H7 (cell line): Measurements from ENCODE around the gene FAM78B. TPM values are rescaled to one million over a fixed set of nuclear protein-coding genes. Genes with fewer than 3 reads are reported as not detected.

Experiments
- DNase-seq: peaks from one replicate; pipeline ENCODE4 v3.0.0; 2012
- H3K27me3 ChIP-seq: 2 replicates; pipeline ENCODE4 v1.6.0; 2011; ENCODE audit warnings: mild to moderate bottlenecking, low read length; ENCODE audit not compliant: control insufficient read depth, insufficient read depth
- H3K36me3 ChIP-seq: replicated peaks from 2 replicates; pipeline ENCODE4 v1.5.1; 2011; ENCODE audit warnings: low read length; ENCODE audit not compliant: control insufficient read depth, insufficient read depth
- H3K4me3 ChIP-seq: 2 replicates; pipeline ENCODE4 v1.5.1; 2011; ENCODE audit warnings: low read depth, mild to moderate bottlenecking, control low read depth, low read length, moderate library complexity; ENCODE audit not compliant: insufficient read depth
- total RNA-seq: library from RNA; depleted of rRNA; stranded (reverse); fragments of >200 nt; shearing (Covaris generic); gene quantifications from 2 replicates; pipeline ENCODE4 v1.2.3, GENCODE V29; 2014

The FAM78B gene
- total RNA-seq, 1 experiment from 2014 or later = 4.5 TPM

- Histone ChIP-seq H3K4me3 (no peak overlapping the region), H3K27me3 (no peaks in the 10 kb centered on the region), H3K36me3 (no peaks in the 10 kb centered on the region)
- DNase-seq = no peak
These were observed 84.2 kb downstream of the FAM78B start for GRCh38 chr1:166082601-166083000.

GRCh38 chr1:166080967-166081870, 85.6 kb downstream of the FAM78B start:
- DNase-seq = no peak

GRCh38 chr1:166080277-166080966, 86.4 kb downstream of the FAM78B start:
- H3K27me3 ChIP-seq = no peaks in the 10 kb centered on the region
- H3K4me3 ChIP-seq = no peak overlapping the region
- DNase-seq = peak; percentile 13
- H3K36me3 ChIP-seq = no peaks in the 10 kb centered on the region

More at GRCh38 chr1:166080967-166081870, 85.6 kb downstream of the FAM78B start:
- no peaks in the 10 kb centered on the region for H3K36me3 ChIP-seq
- no peak overlapping the region for H3K4me3 ChIP-seq
- H3K27me3 ChIP-seq = no peaks in the 10 kb centered on the region

- Histone ChIP-seq H3K36me3 (no peaks in the 10 kb centered on the region), H3K4me3 (no peak overlapping the region), H3K27me3 (no peaks in the 10 kb centered on the region)
- DNase-seq = no peak
These were observed 87.5 kb downstream of the FAM78B start for GRCh38 chr1:166079276-166079675.

GRCh38 chr1:166073489-166073888, 93.3 kb downstream of the FAM78B start:
- Histone ChIP-seq H3K27me3 (no peaks in the 10 kb centered on the region), H3K4me3 (no peak overlapping the region), H3K36me3 (no peaks in the 10 kb centered on the region)
- DNase-seq = no peak

GRCh38 chr1:166069390-166069789, 97.4 kb downstream of the FAM78B start:
- peak; percentile 26 for DNase-seq
- no peaks in the 10 kb centered on the region for H3K27me3 ChIP-seq

GRCh38 chr1:166066107-166066506, 100.7 kb downstream of the FAM78B start:
- no peak for DNase-seq
- no peaks in the 10 kb centered on the region for H3K36me3 ChIP-seq
- no peaks in the 10 kb centered on the region for H3K27me3 ChIP-seq
- H3K4me3 ChIP-seq = no peak overlapping the region

More at GRCh38 chr1:166069390-166069789, 97.4 kb downstream of the FAM78B start:
- H3K36me3 ChIP-seq = no peaks in the 10 kb centered on the region
- no peak overlapping the region for H3K4me3 ChIP-seq

- no peaks in the 10 kb centered on the region for H3K36me3 ChIP-seq
- H3K27me3 ChIP-seq = no peaks in the 10 kb centered on the region
- DNase-seq = no peak
- no peak overlapping the region for H3K4me3 ChIP-seq
These were observed 101.8 kb downstream of the FAM78B start for GRCh38 chr1:166064951-166065350.

- Histone ChIP-seq H3K4me3 (no peak overlapping the region), H3K36me3 (no peaks in the 10 kb centered on the region), H3K27me3 (no peaks in the 10 kb centered on the region)
- DNase-seq = no peak
These were observed 102.4 kb downstream of the FAM78B start for GRCh38 chr1:166064313-166064926.

GRCh38 chr1:166063701-166064100, 103.1 kb downstream of the FAM78B start:
- Histone ChIP-seq H3K4me3 (no peak overlapping the region), H3K36me3 (no peaks in the 10 kb centered on the region), H3K27me3 (no peaks in the 10 kb centered on the region)
- no peak for DNase-seq

- H3K36me3 ChIP-seq = no peaks in the 10 kb centered on the region
- H3K4me3 ChIP-seq = no peak overlapping the region
- no peak for DNase-seq
- H3K27me3 ChIP-seq = no peaks in the 10 kb centered on the region
These were observed 104.3 kb downstream of the FAM78B start for GRCh38 chr1:166062421-166063070.

- no peak for DNase-seq
- Histone ChIP-seq H3K36me3 (no peaks in the 10 kb centered on the region), H3K27me3 (no peaks in the 10 kb centered on the region), H3K4me3 (no peak overlapping the region)
These were observed 109.2 kb downstream of the FAM78B start for GRCh38 chr1:166057650-166058049.

GRCh38 chr1:166053395-166053794, 113.4 kb downstream of the FAM78B start:
- no peaks in the 10 kb centered on the region for H3K27me3 ChIP-seq
- H3K4me3 ChIP-seq = no peak overlapping the region
- no peak for DNase-seq
- H3K36me3 ChIP-seq = no peaks in the 10 kb centered on the region

GRCh38 chr1:166040202-166040997, 126.4 kb downstream of the FAM78B start:
- Histone ChIP-seq H3K36me3 (no peaks in the 10 kb centered on the region), H3K27me3 (no peaks in the 10 kb centered on the region), H3K4me3 (no peak overlapping the region)
- DNase-seq = peak; percentile 30
